IMR-90 (cell line): Measurements from ENCODE around the gene EFCAB8.

Experiments
- CEBPB ChIP-seq: IDR thresholded peaks from 2 replicates; pipeline ENCODE4 v1.6.1; 2012; ENCODE audit warnings: low read depth, low read length, improper control_type of control experiment
- FOS ChIP-seq: fragments of 150-350 bp; IDR thresholded peaks from 2 replicates; pipeline ENCODE4 v1.6.1; 2016; ENCODE audit warnings: low read depth, low read length
- MAFK ChIP-seq: IDR thresholded peaks from 2 replicates; pipeline ENCODE4 v1.6.1; 2012; ENCODE audit warnings: low read depth, low read length, improper control_type of control experiment
- NFE2L2 ChIP-seq: fragments of 150-350 bp; IDR thresholded peaks from 2 replicates; pipeline ENCODE4 v1.6.1; 2016; ENCODE audit warnings: low read depth, mild to moderate bottlenecking, low read length
- POLR2A ChIP-seq: IDR thresholded peaks from 2 replicates; pipeline ENCODE4 v1.6.1; 2012; ENCODE audit warnings: mild to moderate bottlenecking, low read depth, low read length
- RCOR1 ChIP-seq: IDR thresholded peaks from 2 replicates; pipeline ENCODE4 v1.6.1; 2012; ENCODE audit warnings: mild to moderate bottlenecking, low read length, improper control_type of control experiment; ENCODE audit not compliant: insufficient replicate concordance
- RFX5 ChIP-seq: IDR thresholded peaks from 2 replicates; pipeline ENCODE4 v1.8.0; 2012; ENCODE audit warnings: low read depth, mild to moderate bottlenecking, low read length, moderate library complexity
- SMC3 ChIP-seq: fragments of 150-350 bp; IDR thresholded peaks from 2 replicates; pipeline ENCODE4 v1.6.1; 2016; ENCODE audit warnings: low read depth, mild to moderate bottlenecking, antibody characterized with exemption, low read length, moderate library complexity
- TF ChIP-seq, protein P1 (sequence below): conservative IDR thresholded peaks from 2 replicates; pipeline ENCODE4 v1.5.1; 2012; ENCODE audit warnings: mild to moderate bottlenecking, low read depth, low read length, improper control_type of control experiment
- TF ChIP-seq, protein P2 (sequence below): fragments of 150-350 bp; IDR thresholded peaks from 2 replicates; pipeline ENCODE4 v1.6.1; 2017; ENCODE audit warnings: mild to moderate bottlenecking, antibody characterized with exemption, low read length, low read depth
- TF ChIP-seq, protein P3 (sequence below): fragments of 150-350 bp; IDR thresholded peaks from 2 replicates; pipeline ENCODE4 v1.6.1; 2016; ENCODE audit warnings: low read depth, mild to moderate bottlenecking, low read length, moderate library complexity, borderline replicate concordance

DNA sequence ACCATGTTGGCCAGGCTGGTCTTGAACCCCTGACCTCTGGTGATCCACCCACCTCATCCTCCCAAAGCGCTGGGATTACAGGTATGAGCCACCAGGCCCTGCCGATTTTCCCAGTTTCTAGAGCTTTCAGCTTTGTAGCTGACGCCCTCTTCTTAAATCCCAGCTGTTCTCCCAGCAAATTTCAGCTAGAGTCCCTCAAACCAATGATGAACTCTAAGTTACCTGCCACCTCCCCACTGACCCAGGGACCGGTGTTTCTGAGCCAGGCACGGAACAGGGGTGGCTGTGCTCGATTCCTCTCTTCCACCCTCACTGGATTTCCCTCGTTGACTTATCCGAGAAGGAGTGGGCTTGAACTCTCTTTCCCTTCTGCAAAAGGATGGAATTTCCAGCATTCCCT lies 106.4 kb downstream of the EFCAB8 start:
- TF ChIP-seq FOS: no peak
- TF ChIP-seq, protein P1, sequence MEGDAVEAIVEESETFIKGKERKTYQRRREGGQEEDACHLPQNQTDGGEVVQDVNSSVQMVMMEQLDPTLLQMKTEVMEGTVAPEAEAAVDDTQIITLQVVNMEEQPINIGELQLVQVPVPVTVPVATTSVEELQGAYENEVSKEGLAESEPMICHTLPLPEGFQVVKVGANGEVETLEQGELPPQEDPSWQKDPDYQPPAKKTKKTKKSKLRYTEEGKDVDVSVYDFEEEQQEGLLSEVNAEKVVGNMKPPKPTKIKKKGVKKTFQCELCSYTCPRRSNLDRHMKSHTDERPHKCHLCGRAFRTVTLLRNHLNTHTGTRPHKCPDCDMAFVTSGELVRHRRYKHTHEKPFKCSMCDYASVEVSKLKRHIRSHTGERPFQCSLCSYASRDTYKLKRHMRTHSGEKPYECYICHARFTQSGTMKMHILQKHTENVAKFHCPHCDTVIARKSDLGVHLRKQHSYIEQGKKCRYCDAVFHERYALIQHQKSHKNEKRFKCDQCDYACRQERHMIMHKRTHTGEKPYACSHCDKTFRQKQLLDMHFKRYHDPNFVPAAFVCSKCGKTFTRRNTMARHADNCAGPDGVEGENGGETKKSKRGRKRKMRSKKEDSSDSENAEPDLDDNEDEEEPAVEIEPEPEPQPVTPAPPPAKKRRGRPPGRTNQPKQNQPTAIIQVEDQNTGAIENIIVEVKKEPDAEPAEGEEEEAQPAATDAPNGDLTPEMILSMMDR: no peak
- no peak for TF ChIP-seq POLR2A
- TF ChIP-seq CEBPB: no peak
- TF ChIP-seq, protein P2, sequence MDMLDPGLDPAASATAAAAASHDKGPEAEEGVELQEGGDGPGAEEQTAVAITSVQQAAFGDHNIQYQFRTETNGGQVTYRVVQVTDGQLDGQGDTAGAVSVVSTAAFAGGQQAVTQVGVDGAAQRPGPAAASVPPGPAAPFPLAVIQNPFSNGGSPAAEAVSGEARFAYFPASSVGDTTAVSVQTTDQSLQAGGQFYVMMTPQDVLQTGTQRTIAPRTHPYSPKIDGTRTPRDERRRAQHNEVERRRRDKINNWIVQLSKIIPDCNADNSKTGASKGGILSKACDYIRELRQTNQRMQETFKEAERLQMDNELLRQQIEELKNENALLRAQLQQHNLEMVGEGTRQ: no peak
- TF ChIP-seq RCOR1: no peak
- TF ChIP-seq, protein P3, sequence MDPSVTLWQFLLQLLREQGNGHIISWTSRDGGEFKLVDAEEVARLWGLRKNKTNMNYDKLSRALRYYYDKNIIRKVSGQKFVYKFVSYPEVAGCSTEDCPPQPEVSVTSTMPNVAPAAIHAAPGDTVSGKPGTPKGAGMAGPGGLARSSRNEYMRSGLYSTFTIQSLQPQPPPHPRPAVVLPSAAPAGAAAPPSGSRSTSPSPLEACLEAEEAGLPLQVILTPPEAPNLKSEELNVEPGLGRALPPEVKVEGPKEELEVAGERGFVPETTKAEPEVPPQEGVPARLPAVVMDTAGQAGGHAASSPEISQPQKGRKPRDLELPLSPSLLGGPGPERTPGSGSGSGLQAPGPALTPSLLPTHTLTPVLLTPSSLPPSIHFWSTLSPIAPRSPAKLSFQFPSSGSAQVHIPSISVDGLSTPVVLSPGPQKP: no peak
- TF ChIP-seq RFX5: no peak
- no peak for TF ChIP-seq NFE2L2
- no peak for TF ChIP-seq SMC3
- no peak for TF ChIP-seq MAFK
